OCI-LY7 (cell line): Measurements from ENCODE around the gene PBX1. TPM values are rescaled to one million over a fixed set of nuclear protein-coding genes. Genes with fewer than 3 reads are reported as not detected.

Experiments used
- BruUV-seq: library from RNA; stranded (reverse); fragments of 400-500 nt; replicated peaks from 2 replicates; lab custom pipeline; 2021; lab: Mats Ljungman, UMichigan
- CTCF ChIA-PET: fragments of 300-600 bp; sonication (Branson Sonifier 250); formaldehyde crosslinking; loops from one replicate; lab custom pipeline; 2022; ENCODE audit warnings: antibody characterized with exemption; ENCODE audit not compliant: unreplicated experiment; lab: Charles Lee
- POLR2A ChIA-PET: fragments of 300-600 bp; sonication (Branson Sonifier 250); formaldehyde crosslinking; loops from one replicate; lab custom pipeline; 2022; ENCODE audit warnings: antibody characterized with exemption; lab: Charles Lee
- DNase-seq: peaks from one replicate; pipeline ENCODE4 v3.0.0-alpha.2; 2015; ENCODE audit warnings: low spot score
- H2AFZ ChIP-seq: fragments of 200-600 bp; sonication (generic), shearing (Covaris generic); 2 replicates; pipeline ENCODE4 v1.6.1; 2014; ENCODE audit warnings: mild to moderate bottlenecking, antibody characterized with exemption, low read length, moderate library complexity
- H3K27ac ChIP-seq: fragments of 200-600 bp; sonication (generic); 2 replicates; pipeline ENCODE4 v1.5.1; 2014; ENCODE audit warnings: mixed run types, low read depth, mild to moderate bottlenecking, moderate library complexity, low read length, inconsistent platforms; ENCODE audit not compliant: poor library complexity, severe bottlenecking
- H3K36me3 ChIP-seq: fragments of 200-600 bp; sonication (generic); 2 replicates; pipeline ENCODE4 v1.6.1; 2014; ENCODE audit warnings: mild to moderate bottlenecking, antibody characterized with exemption, low read length, moderate library complexity, mixed read lengths; ENCODE audit not compliant: insufficient read depth
- H3K4me1 ChIP-seq: fragments of 200-600 bp; sonication (generic); 2 replicates; pipeline ENCODE4 v1.5.1; 2014; ENCODE audit warnings: mild to moderate bottlenecking, low read length; ENCODE audit not compliant: insufficient read depth, poor library complexity, severe bottlenecking
- H3K4me2 ChIP-seq: fragments of 200-600 bp; sonication (generic); 2 replicates; pipeline ENCODE4 v1.6.1; 2014; ENCODE audit warnings: mild to moderate bottlenecking, low read length
- H3K4me3 ChIP-seq: fragments of 200-600 bp; sonication (generic); 2 replicates; pipeline ENCODE4 v1.5.1; 2014; ENCODE audit warnings: mild to moderate bottlenecking, low read depth, low read length; ENCODE audit not compliant: poor library complexity, severe bottlenecking
- H3K79me2 ChIP-seq: fragments of 200-600 bp; sonication (generic); 2 replicates; pipeline ENCODE4 v1.6.1; 2016; ENCODE audit warnings: low read depth, mild to moderate bottlenecking, low read length, moderate library complexity, mixed read lengths; ENCODE audit not compliant: insufficient read depth
- H3K9me2 ChIP-seq: fragments of 200-600 bp; sonication (generic); 2 replicates; pipeline ENCODE4 v1.6.1; 2016; ENCODE audit warnings: mild to moderate bottlenecking, low read length, mixed read lengths; ENCODE audit not compliant: insufficient read depth
- H3K9me3 ChIP-seq: fragments of 200-600 bp; sonication (generic); 2 replicates; pipeline ENCODE4 v1.6.1; 2014; ENCODE audit warnings: mild to moderate bottlenecking, mixed run types, low read length, mixed read lengths
- H4K20me1 ChIP-seq: fragments of 200-600 bp; sonication (generic); 2 replicates; pipeline ENCODE4 v1.6.1; 2014; ENCODE audit warnings: mild to moderate bottlenecking, antibody characterized with exemption, low read length, moderate library complexity, mixed read lengths; ENCODE audit not compliant: insufficient read depth
- EZH2phosphoT487 ChIP-seq: fragments of 200-600 bp; sonication (generic); IDR thresholded peaks from 2 replicates; pipeline ENCODE4 v1.6.1; 2018; ENCODE audit warnings: low read depth, borderline replicate concordance, mild to moderate bottlenecking, mixed run types, antibody characterized with exemption, low read length, moderate library complexity, mixed read lengths
- intact Hi-C: fragments of 100-400 bp; cut with micrococcal nuclease; formaldehyde crosslinking; loops from one replicate; pipeline ENCODE4 v1.10.0; 2022; ENCODE audit not compliant: unreplicated experiment
- total RNA-seq, 2 experiments: library from RNA; depleted of rRNA in 1 of 2; stranded (reverse); fragments of >200 nt in 1 of 2; shearing (Covaris generic) in 1 of 2; gene quantifications; 2 replicates each; pipeline ENCODE4 v1.2.3, GENCODE V29; 2014 to 2022
- TF ChIP-seq, protein P1 (sequence below): fragments of 200-600 bp; sonication (generic); conservative IDR thresholded peaks from 2 replicates; pipeline ENCODE4 v1.5.1; 2014; ENCODE audit warnings: mild to moderate bottlenecking, antibody characterized with exemption, low read length, moderate library complexity, mixed read lengths

PBX1 gene
- total RNA-seq, 2 experiments from 2014 or later = not detected

GRCh38 chr1:164880644-164881043 lies 321.7 kb downstream of the PBX1 start:
- DNase-seq = no peak
- no peak overlapping the region for H3K27ac ChIP-seq
- H2AFZ ChIP-seq = no peak overlapping the region
- no peak for TF ChIP-seq EZH2phosphoT487
- TF ChIP-seq, protein P1, sequence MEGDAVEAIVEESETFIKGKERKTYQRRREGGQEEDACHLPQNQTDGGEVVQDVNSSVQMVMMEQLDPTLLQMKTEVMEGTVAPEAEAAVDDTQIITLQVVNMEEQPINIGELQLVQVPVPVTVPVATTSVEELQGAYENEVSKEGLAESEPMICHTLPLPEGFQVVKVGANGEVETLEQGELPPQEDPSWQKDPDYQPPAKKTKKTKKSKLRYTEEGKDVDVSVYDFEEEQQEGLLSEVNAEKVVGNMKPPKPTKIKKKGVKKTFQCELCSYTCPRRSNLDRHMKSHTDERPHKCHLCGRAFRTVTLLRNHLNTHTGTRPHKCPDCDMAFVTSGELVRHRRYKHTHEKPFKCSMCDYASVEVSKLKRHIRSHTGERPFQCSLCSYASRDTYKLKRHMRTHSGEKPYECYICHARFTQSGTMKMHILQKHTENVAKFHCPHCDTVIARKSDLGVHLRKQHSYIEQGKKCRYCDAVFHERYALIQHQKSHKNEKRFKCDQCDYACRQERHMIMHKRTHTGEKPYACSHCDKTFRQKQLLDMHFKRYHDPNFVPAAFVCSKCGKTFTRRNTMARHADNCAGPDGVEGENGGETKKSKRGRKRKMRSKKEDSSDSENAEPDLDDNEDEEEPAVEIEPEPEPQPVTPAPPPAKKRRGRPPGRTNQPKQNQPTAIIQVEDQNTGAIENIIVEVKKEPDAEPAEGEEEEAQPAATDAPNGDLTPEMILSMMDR = no peak
- no peaks in the 10 kb centered on the region for H3K9me3 ChIP-seq
- H3K4me3 ChIP-seq = no peak overlapping the region
- H3K79me2 ChIP-seq = no peaks in the 10 kb centered on the region
- H3K4me1 ChIP-seq = no peaks in the 10 kb centered on the region
- POLR2A ChIA-PET = no interaction called here
- no peaks in the 10 kb centered on the region for H4K20me1 ChIP-seq
- no TSS peak for BruUV-seq
- no peaks in the 10 kb centered on the region for H3K36me3 ChIP-seq
- intact Hi-C loops = no loop called here
- no peak overlapping the region for H3K4me2 ChIP-seq
- H3K9me2 ChIP-seq = no peaks in the 10 kb centered on the region
- CTCF ChIA-PET = no interaction called here

DNA sequence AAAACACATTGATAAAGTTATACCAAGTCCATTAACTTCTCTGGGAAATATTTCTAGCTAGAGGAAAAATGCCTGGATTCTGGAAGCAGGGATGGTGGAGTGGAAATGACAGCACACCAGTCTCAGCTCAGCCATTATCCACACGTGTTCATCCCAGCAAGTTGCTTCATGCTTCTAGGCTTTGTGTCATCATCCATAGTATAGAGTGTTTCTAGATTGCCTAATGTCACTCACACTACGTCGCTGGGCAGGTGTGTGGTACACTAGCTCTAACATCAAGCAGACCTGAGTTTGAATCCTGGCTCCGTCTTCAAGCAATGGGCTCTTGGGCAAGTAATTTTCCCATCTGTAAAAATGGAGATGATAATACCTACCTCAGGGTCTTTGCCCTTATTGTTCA lies 326.3 kb downstream of the PBX1 start:
- intact Hi-C loops = no loop called here
- Histone ChIP-seq H3K9me2 (no peaks in the 10 kb centered on the region), H3K36me3 (no peaks in the 10 kb centered on the region), H2AFZ (no peak overlapping the region), H3K9me3 (no peaks in the 10 kb centered on the region), H3K79me2 (no peaks in the 10 kb centered on the region), H3K4me3 (no peak overlapping the region), H3K4me2 (no peak overlapping the region), H3K4me1 (no peaks in the 10 kb centered on the region), H3K27ac (no peak overlapping the region), H4K20me1 (no peaks in the 10 kb centered on the region)
- no peak for DNase-seq
- no peak for TF ChIP-seq EZH2phosphoT487
- TF ChIP-seq, protein P1 = no peak
- no TSS peak for BruUV-seq
- POLR2A ChIA-PET = interaction anchor here (0.7 kb wide), 1 partner anchor 25 kb away, joined by 3 read pairs; no protein-coding TSS in a partner anchor
- CTCF ChIA-PET = no interaction called here

GRCh38 chr1:164886101-164886500 lies 327.1 kb downstream of the PBX1 start:
- POLR2A ChIA-PET = no interaction called here
- Histone ChIP-seq H3K36me3 (no peaks in the 10 kb centered on the region), H3K27ac (no peak overlapping the region), H3K79me2 (no peaks in the 10 kb centered on the region), H3K9me3 (no peaks in the 10 kb centered on the region), H3K4me3 (no peak overlapping the region), H3K4me2 (no peak overlapping the region), H2AFZ (no peak overlapping the region), H4K20me1 (no peaks in the 10 kb centered on the region), H3K4me1 (no peaks in the 10 kb centered on the region), H3K9me2 (no peaks in the 10 kb centered on the region)
- TF ChIP-seq, protein P1 = no peak
- TF ChIP-seq EZH2phosphoT487 = no peak
- no peak for DNase-seq
- BruUV-seq = no TSS peak
- CTCF ChIA-PET = no interaction called here
- intact Hi-C loops = no loop called here
